Nephron (organoid): Measurements from ENCODE around the gene IL32.
"Not testable (repeated sequence)": the region's sequence is repeated elsewhere in the genome, so short reads cannot be mapped to it uniquely, and the experiment has no call there.

ENCODE experiments used
- H3K27ac Mint-ChIP-seq, 3 experiments: 2 replicates each; pipeline ENCODE4 v1.8.0; 2020; ENCODE audit warnings: mixed read lengths in 3 of 3, mild to moderate bottlenecking in 2 of 3, moderate library complexity in 1 of 3
- H3K27me3 Mint-ChIP-seq: 2 replicates; pipeline ENCODE4 v1.8.0; 2021; ENCODE audit warnings: low read depth, mild to moderate bottlenecking, moderate library complexity, mixed read lengths
- H3K36me3 Mint-ChIP-seq: 2 replicates; pipeline ENCODE4 v1.8.0; 2020; ENCODE audit warnings: low read depth, mixed read lengths
- H3K4me1 Mint-ChIP-seq: 2 replicates; pipeline ENCODE4 v1.8.0; 2020; ENCODE audit warnings: mixed read lengths
- H3K4me3 Mint-ChIP-seq, 3 experiments: 2 replicates each; pipeline ENCODE4 v1.8.0; 2020; ENCODE audit warnings: mild to moderate bottlenecking in 3 of 3, mixed read lengths in 3 of 3, moderate library complexity in 2 of 3
- H3K9me3 Mint-ChIP-seq: 2 replicates; pipeline ENCODE4 v1.8.0; 2020; ENCODE audit warnings: mixed read lengths
- CTCF ChIP-seq, 3 experiments: fragments of 200-600 bp; sonication (generic); IDR thresholded peaks; one replicate each; pipeline ENCODE4 v1.5.0; 2021; ENCODE audit warnings: antibody characterized with exemption in 3 of 3; ENCODE audit not compliant: unreplicated experiment in 3 of 3

The IL32 gene

GRCh38 chr16:3047387-3047720 is 18.1 kb upstream of the IL32 start:
- Mint-ChIP-seq H3K36me3 (no peaks in the 10 kb centered on the region), H3K9me3 (no peaks in the 10 kb centered on the region), H3K4me1 (peaks cover 5% of the 10 kb centered on the region)

GRCh38 chr16:3049921-3050481 is 15.4 kb upstream of the IL32 start:
- Mint-ChIP-seq H3K4me1 (no peaks in the 10 kb centered on the region), H3K9me3 (no peaks in the 10 kb centered on the region), H3K27me3 (peaks cover 66% of the 10 kb centered on the region), H3K27ac (no peak overlapping the region), H3K36me3 (no peaks in the 10 kb centered on the region), H3K4me3 (no peak overlapping the region)
- TF ChIP-seq CTCF (IDR thresholded peaks at IDR 0.05; ENCODE audit: unreplicated experiment in 3 of 3), result no peak

More at GRCh38 chr16:3047387-3047720, 18.1 kb upstream of the IL32 start:
- H3K27me3 Mint-ChIP-seq, result peaks cover 89% of the 10 kb centered on the region
- TF ChIP-seq CTCF (IDR thresholded peaks at IDR 0.05; ENCODE audit: unreplicated experiment in 3 of 3), result no peak
- no peak overlapping the region for H3K27ac Mint-ChIP-seq
- peak overlapping the region in 2 of 3 experiments; percentile 47 to 74 for H3K4me3 Mint-ChIP-seq

GRCh38 chr16:3050487-3050886 is 15.0 kb upstream of the IL32 start:
- no peak overlapping the region for H3K4me3 Mint-ChIP-seq
- no peak for TF ChIP-seq CTCF (IDR thresholded peaks at IDR 0.05; ENCODE audit: unreplicated experiment in 3 of 3)
- H3K4me1 Mint-ChIP-seq, result no peaks in the 10 kb centered on the region
- H3K27ac Mint-ChIP-seq, result no peak overlapping the region
- H3K36me3 Mint-ChIP-seq, result no peaks in the 10 kb centered on the region
- H3K27me3 Mint-ChIP-seq, result peaks cover 63% of the 10 kb centered on the region
- no peaks in the 10 kb centered on the region for H3K9me3 Mint-ChIP-seq

GRCh38 chr16:3051009-3051408 is 14.4 kb upstream of the IL32 start:
- TF ChIP-seq CTCF (IDR thresholded peaks at IDR 0.05; ENCODE audit: unreplicated experiment in 3 of 3), result no peak
- Mint-ChIP-seq H3K27ac (no peak overlapping the region), H3K4me1 (no peaks in the 10 kb centered on the region), H3K4me3 (peak overlapping the region in 1 of 3 experiments; percentile 25), H3K9me3 (no peaks in the 10 kb centered on the region), H3K27me3 (peaks cover 62% of the 10 kb centered on the region), H3K36me3 (no peaks in the 10 kb centered on the region)

- H3K4me3 Mint-ChIP-seq, result no peak overlapping the region
- H3K36me3 Mint-ChIP-seq, result no peaks in the 10 kb centered on the region
- H3K27me3 Mint-ChIP-seq, result peaks cover 62% of the 10 kb centered on the region
- no peaks in the 10 kb centered on the region for H3K9me3 Mint-ChIP-seq
- H3K4me1 Mint-ChIP-seq, result no peaks in the 10 kb centered on the region
- TF ChIP-seq CTCF (IDR thresholded peaks at IDR 0.05; ENCODE audit: unreplicated experiment in 3 of 3), result no peak
- H3K27ac Mint-ChIP-seq, result no peak overlapping the region
These were observed 13.9 kb upstream of the IL32 start for GRCh38 chr16:3051494-3051893.

GRCh38 chr16:3052571-3053329 is 12.7 kb upstream of the IL32 start:
- not testable (repeated sequence) for H3K4me1 Mint-ChIP-seq, H3K36me3 Mint-ChIP-seq, H3K9me3 Mint-ChIP-seq, H3K27ac Mint-ChIP-seq, H3K4me3 Mint-ChIP-seq
- peaks cover 52% of the 10 kb centered on the region for H3K27me3 Mint-ChIP-seq

GRCh38 chr16:3053330-3053710 is 12.1 kb upstream of the IL32 start:
- not testable (repeated sequence) for H3K36me3 Mint-ChIP-seq, H3K4me3 Mint-ChIP-seq, H3K9me3 Mint-ChIP-seq, H3K4me1 Mint-ChIP-seq, H3K27ac Mint-ChIP-seq
- H3K27me3 Mint-ChIP-seq, result peaks cover 46% of the 10 kb centered on the region
